ENCODE data around the gene APOBEC3G.

DNA sequence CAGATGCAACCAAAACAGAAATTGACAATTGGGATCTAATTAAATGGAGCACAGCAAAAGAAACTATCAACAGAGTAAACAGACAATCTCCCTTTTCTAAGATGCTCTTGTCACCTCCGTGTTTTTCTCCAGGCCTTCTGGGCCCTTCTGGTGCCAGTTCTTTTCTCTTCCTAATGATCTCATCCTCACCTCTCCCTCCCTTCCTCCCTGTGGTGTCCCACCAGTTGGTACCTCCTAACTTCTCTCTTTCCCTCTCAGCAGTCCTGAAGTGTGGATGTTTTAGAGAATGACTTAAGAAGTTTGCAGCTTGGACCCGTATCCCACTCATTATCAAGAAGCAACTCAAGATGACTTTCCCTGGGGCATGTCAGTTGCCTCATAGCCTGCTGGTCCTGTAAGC lies 26.4 kb downstream of the APOBEC3G start:
- TF ChIP-seq, protein P1, sequence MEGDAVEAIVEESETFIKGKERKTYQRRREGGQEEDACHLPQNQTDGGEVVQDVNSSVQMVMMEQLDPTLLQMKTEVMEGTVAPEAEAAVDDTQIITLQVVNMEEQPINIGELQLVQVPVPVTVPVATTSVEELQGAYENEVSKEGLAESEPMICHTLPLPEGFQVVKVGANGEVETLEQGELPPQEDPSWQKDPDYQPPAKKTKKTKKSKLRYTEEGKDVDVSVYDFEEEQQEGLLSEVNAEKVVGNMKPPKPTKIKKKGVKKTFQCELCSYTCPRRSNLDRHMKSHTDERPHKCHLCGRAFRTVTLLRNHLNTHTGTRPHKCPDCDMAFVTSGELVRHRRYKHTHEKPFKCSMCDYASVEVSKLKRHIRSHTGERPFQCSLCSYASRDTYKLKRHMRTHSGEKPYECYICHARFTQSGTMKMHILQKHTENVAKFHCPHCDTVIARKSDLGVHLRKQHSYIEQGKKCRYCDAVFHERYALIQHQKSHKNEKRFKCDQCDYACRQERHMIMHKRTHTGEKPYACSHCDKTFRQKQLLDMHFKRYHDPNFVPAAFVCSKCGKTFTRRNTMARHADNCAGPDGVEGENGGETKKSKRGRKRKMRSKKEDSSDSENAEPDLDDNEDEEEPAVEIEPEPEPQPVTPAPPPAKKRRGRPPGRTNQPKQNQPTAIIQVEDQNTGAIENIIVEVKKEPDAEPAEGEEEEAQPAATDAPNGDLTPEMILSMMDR (IDR thresholded peaks at IDR 0.05), result no peak
- TF ChIP-seq POLR2AphosphoS5 (IDR thresholded peaks at IDR 0.05) (no peak), POLR2A (IDR thresholded peaks at IDR 0.05) (no peak)
